Stimulated activated memory B cell treated with anti-CD40 and anti-IgM and Interleukin-4, amounts not matched to agents 10 μg/mL and 1 μg/mL and 100 μg/mL, for 72 hours (primary cell): ENCODE data around the gene UNC13C.
A peak's percentile ranks its signal among the peaks of the same experiment; 100 is the strongest.

Source experiments
- ATAC-seq: fragments of 150-1000 bp; cut with Tn5 transposase; 2 replicates; pipeline ENCODE4 v1.10.0; 2021
- H3K27ac Mint-ChIP-seq: one replicate; pipeline ENCODE4 v1.8.0; 2022; ENCODE audit warnings: mild to moderate bottlenecking, mixed read lengths
- H3K27me3 Mint-ChIP-seq: one replicate; pipeline ENCODE4 v1.8.0; 2022; ENCODE audit warnings: mixed read lengths
- H3K36me3 Mint-ChIP-seq: one replicate; pipeline ENCODE4 v1.8.0; 2022; ENCODE audit warnings: mixed read lengths
- H3K4me1 Mint-ChIP-seq: one replicate; pipeline ENCODE4 v1.8.0; 2022; ENCODE audit warnings: mixed read lengths
- H3K4me3 Mint-ChIP-seq: one replicate; pipeline ENCODE4 v1.8.0; 2022; ENCODE audit warnings: mild to moderate bottlenecking, moderate library complexity, mixed read lengths
- H3K9me3 Mint-ChIP-seq: one replicate; pipeline ENCODE4 v1.8.0; 2022; ENCODE audit warnings: mixed read lengths

UNC13C gene

GRCh38 chr15:54064365-54064764, 86.1 kb downstream of the UNC13C start:
- Mint-ChIP-seq H3K9me3 (peaks cover 4% of the 10 kb centered on the region), H3K36me3 (no peaks in the 10 kb centered on the region), H3K4me3 (no peak overlapping the region), H3K27me3 (no peaks in the 10 kb centered on the region), H3K4me1 (no peaks in the 10 kb centered on the region), H3K27ac (no peak overlapping the region)
- ATAC-seq, result no peak

GRCh38 chr15:54066403-54066802, 88.2 kb downstream of the UNC13C start:
- no peak for ATAC-seq
- Mint-ChIP-seq H3K9me3 (peaks cover 4% of the 10 kb centered on the region), H3K4me1 (no peaks in the 10 kb centered on the region), H3K36me3 (no peaks in the 10 kb centered on the region), H3K27ac (no peak overlapping the region), H3K4me3 (no peak overlapping the region), H3K27me3 (no peaks in the 10 kb centered on the region)

- no peak for ATAC-seq
- no peaks in the 10 kb centered on the region for H3K36me3 Mint-ChIP-seq
- no peaks in the 10 kb centered on the region for H3K4me1 Mint-ChIP-seq
- no peak overlapping the region for H3K27ac Mint-ChIP-seq
- H3K27me3 Mint-ChIP-seq, result peaks cover 11% of the 10 kb centered on the region
- H3K9me3 Mint-ChIP-seq, result no peaks in the 10 kb centered on the region
- no peak overlapping the region for H3K4me3 Mint-ChIP-seq
Observed at GRCh38 chr15:54082836-54083492, 104.7 kb downstream of the UNC13C start.

GRCh38 chr15:54083501-54083900, 105.3 kb downstream of the UNC13C start:
- Mint-ChIP-seq H3K36me3 (no peaks in the 10 kb centered on the region), H3K4me3 (no peak overlapping the region), H3K27ac (no peak overlapping the region), H3K9me3 (no peaks in the 10 kb centered on the region), H3K27me3 (peaks cover 11% of the 10 kb centered on the region), H3K4me1 (no peaks in the 10 kb centered on the region)
- ATAC-seq, result no peak

- Mint-ChIP-seq H3K27me3 (peaks cover 11% of the 10 kb centered on the region), H3K9me3 (no peaks in the 10 kb centered on the region), H3K36me3 (no peaks in the 10 kb centered on the region), H3K4me1 (no peaks in the 10 kb centered on the region), H3K4me3 (no peak overlapping the region), H3K27ac (no peak overlapping the region)
- ATAC-seq, result no peak
Observed at GRCh38 chr15:54083991-54084390, 105.8 kb downstream of the UNC13C start.

- no peak overlapping the region for H3K27ac Mint-ChIP-seq
- H3K36me3 Mint-ChIP-seq, result no peaks in the 10 kb centered on the region
- no peaks in the 10 kb centered on the region for H3K4me1 Mint-ChIP-seq
- no peaks in the 10 kb centered on the region for H3K9me3 Mint-ChIP-seq
- ATAC-seq, result peak; percentile 31
- no peak overlapping the region for H3K4me3 Mint-ChIP-seq
- H3K27me3 Mint-ChIP-seq, result no peaks in the 10 kb centered on the region
Observed at GRCh38 chr15:54088837-54089236, 110.6 kb downstream of the UNC13C start.

GRCh38 chr15:54089776-54090175, 111.5 kb downstream of the UNC13C start:
- Mint-ChIP-seq H3K27me3 (no peaks in the 10 kb centered on the region), H3K4me1 (no peaks in the 10 kb centered on the region), H3K4me3 (no peak overlapping the region), H3K27ac (no peak overlapping the region), H3K9me3 (no peaks in the 10 kb centered on the region), H3K36me3 (no peaks in the 10 kb centered on the region)
- no peak for ATAC-seq

GRCh38 chr15:54091651-54092050, 113.4 kb downstream of the UNC13C start:
- Mint-ChIP-seq H3K27ac (no peak overlapping the region), H3K4me3 (no peak overlapping the region), H3K27me3 (no peaks in the 10 kb centered on the region), H3K36me3 (no peaks in the 10 kb centered on the region), H3K4me1 (no peaks in the 10 kb centered on the region), H3K9me3 (no peaks in the 10 kb centered on the region)
- no peak for ATAC-seq

GRCh38 chr15:54094661-54095060, 116.4 kb downstream of the UNC13C start:
- Mint-ChIP-seq H3K4me3 (no peak overlapping the region), H3K36me3 (no peaks in the 10 kb centered on the region), H3K4me1 (no peaks in the 10 kb centered on the region), H3K9me3 (no peaks in the 10 kb centered on the region), H3K27ac (no peak overlapping the region), H3K27me3 (no peaks in the 10 kb centered on the region)
- no peak for ATAC-seq

GRCh38 chr15:54097019-54097418, 118.8 kb downstream of the UNC13C start:
- Mint-ChIP-seq H3K4me1 (no peaks in the 10 kb centered on the region), H3K36me3 (no peaks in the 10 kb centered on the region), H3K4me3 (no peak overlapping the region), H3K9me3 (no peaks in the 10 kb centered on the region), H3K27me3 (no peaks in the 10 kb centered on the region), H3K27ac (no peak overlapping the region)
- ATAC-seq, result no peak

- no peaks in the 10 kb centered on the region for H3K9me3 Mint-ChIP-seq
- H3K4me3 Mint-ChIP-seq, result no peak overlapping the region
- no peaks in the 10 kb centered on the region for H3K27me3 Mint-ChIP-seq
- H3K4me1 Mint-ChIP-seq, result no peaks in the 10 kb centered on the region
- no peaks in the 10 kb centered on the region for H3K36me3 Mint-ChIP-seq
- no peak overlapping the region for H3K27ac Mint-ChIP-seq
- no peak for ATAC-seq
Observed at GRCh38 chr15:54099010-54099409, 120.8 kb downstream of the UNC13C start.

GRCh38 chr15:54101664-54102270, 123.5 kb downstream of the UNC13C start:
- ATAC-seq, result no peak
- Mint-ChIP-seq H3K4me3 (no peak overlapping the region), H3K36me3 (no peaks in the 10 kb centered on the region), H3K27ac (no peak overlapping the region), H3K27me3 (no peaks in the 10 kb centered on the region), H3K4me1 (no peaks in the 10 kb centered on the region), H3K9me3 (no peaks in the 10 kb centered on the region)

- H3K4me1 Mint-ChIP-seq, result no peaks in the 10 kb centered on the region
- H3K27me3 Mint-ChIP-seq, result no peaks in the 10 kb centered on the region
- no peaks in the 10 kb centered on the region for H3K36me3 Mint-ChIP-seq
- no peak overlapping the region for H3K27ac Mint-ChIP-seq
- ATAC-seq, result no peak
- no peak overlapping the region for H3K4me3 Mint-ChIP-seq
- no peaks in the 10 kb centered on the region for H3K9me3 Mint-ChIP-seq
Observed at GRCh38 chr15:54102704-54103103, 124.5 kb downstream of the UNC13C start.

- Mint-ChIP-seq H3K9me3 (no peaks in the 10 kb centered on the region), H3K27ac (no peak overlapping the region), H3K4me1 (no peaks in the 10 kb centered on the region), H3K27me3 (no peaks in the 10 kb centered on the region), H3K4me3 (no peak overlapping the region), H3K36me3 (no peaks in the 10 kb centered on the region)
- no peak for ATAC-seq
Observed at GRCh38 chr15:54109014-54109413, 130.8 kb downstream of the UNC13C start.

GRCh38 chr15:54119051-54119450, 140.8 kb downstream of the UNC13C start:
- no peak for ATAC-seq
- Mint-ChIP-seq H3K27ac (no peak overlapping the region), H3K9me3 (peaks cover 7% of the 10 kb centered on the region), H3K4me1 (no peaks in the 10 kb centered on the region), H3K4me3 (no peak overlapping the region), H3K27me3 (no peaks in the 10 kb centered on the region), H3K36me3 (no peaks in the 10 kb centered on the region)

GRCh38 chr15:54120949-54121463, 142.8 kb downstream of the UNC13C start:
- no peak overlapping the region for H3K27ac Mint-ChIP-seq
- H3K9me3 Mint-ChIP-seq, result peaks cover 7% of the 10 kb centered on the region
- H3K4me3 Mint-ChIP-seq, result no peak overlapping the region
- no peak for ATAC-seq
- no peaks in the 10 kb centered on the region for H3K27me3 Mint-ChIP-seq
- H3K4me1 Mint-ChIP-seq, result no peaks in the 10 kb centered on the region
- no peaks in the 10 kb centered on the region for H3K36me3 Mint-ChIP-seq
